B cell (primary cell): ENCODE data around the gene NUCB1. TPM values are rescaled to one million over a fixed set of nuclear protein-coding genes. Genes with fewer than 3 reads are reported as not detected.

Source experiments
- ATAC-seq: fragments of 200-7000 bp; cut with Tn5 transposase; one replicate; pipeline ENCODE4 v1.10.0; 2021; ENCODE audit warnings: low read depth, mild to moderate bottlenecking, moderate number of reproducible peaks, moderate library complexity
- CTCF ChIA-PET: fragments of 350-600 bp; sonication (Branson Sonifier 250); formaldehyde crosslinking; loops from one replicate; lab custom pipeline; 2021; ENCODE audit warnings: antibody characterized with exemption, inconsistent platforms; lab: Charles Lee
- POLR2A ChIA-PET: fragments of 350-600 bp; sonication (Branson Sonifier 250); formaldehyde crosslinking; loops from one replicate; lab custom pipeline; 2021; ENCODE audit warnings: antibody characterized with exemption; lab: Charles Lee
- DNase-seq: peaks from one replicate; pipeline ENCODE4 v3.0.0; 2013
- H2AFZ ChIP-seq: 2 replicates; pipeline ENCODE4 v1.6.1; 2012; ENCODE audit warnings: mild to moderate bottlenecking, low read depth, low read length; ENCODE audit not compliant: insufficient read depth, poor library complexity, severe bottlenecking
- H3K27ac ChIP-seq, 2 donors: 1 replicate in 1 of 2; 2 replicates in 1 of 2; pipeline ENCODE4 v1.5.1; 2012 to 2013; ENCODE audit warnings: low read length in 2 of 2, mild to moderate bottlenecking in 2 of 2, moderate library complexity in 1 of 2
- H3K27me3 ChIP-seq, 4 experiments: fragments of 200-600 bp in 1 of 4; sonication (generic) in 1 of 4; replicated peaks in 1 of 4; 1 replicate in 2 of 4; 2 replicates in 2 of 4; pipeline versions ENCODE4 v1.6.1 to v1.7.0; 2013 to 2016; ENCODE audit warnings: low read length in 3 of 4, mild to moderate bottlenecking in 2 of 4, mixed read lengths in 1 of 4, moderate library complexity in 1 of 4; ENCODE audit not compliant: insufficient read depth in 4 of 4, control insufficient read depth in 3 of 4; ENCODE audit errors: control extremely low read depth in 1 of 4
- H3K36me3 ChIP-seq, 2 experiments: replicated peaks in 1 of 2; 1 replicate in 1 of 2; 2 replicates in 1 of 2; pipeline versions ENCODE4 v1.6.1 to v1.7.1; 2013; ENCODE audit warnings: low read length in 1 of 2; ENCODE audit not compliant: insufficient read depth in 2 of 2, control insufficient read depth in 1 of 2; ENCODE audit errors: control extremely low read depth in 1 of 2, extremely low read depth in 1 of 2
- H3K4me1 ChIP-seq, 2 donors: fragments of 200-600 bp in 1 of 2; sonication (generic) in 1 of 2; 1 replicate in 1 of 2; 2 replicates in 1 of 2; pipeline versions ENCODE4 v1.5.1 to v1.6.1; 2013 to 2017; ENCODE audit warnings: low read length in 2 of 2; ENCODE audit not compliant: control insufficient read depth in 2 of 2, insufficient read depth in 2 of 2
- H3K4me2 ChIP-seq: replicated peaks from 2 replicates; pipeline ENCODE3; 2012; ENCODE audit warnings: mild to moderate bottlenecking, low read depth, low read length; ENCODE audit not compliant: poor library complexity, severe bottlenecking
- H3K4me3 ChIP-seq, 5 experiments: fragments of 200-600 bp in 1 of 5; sonication (generic) in 1 of 5; 1 replicate in 3 of 5; 2 replicates in 2 of 5; pipeline versions ENCODE4 v1.5.1 to v1.7.0; 2011 to 2016; ENCODE audit warnings: low read length in 4 of 5, mild to moderate bottlenecking in 4 of 5, low read depth in 2 of 5, control low read depth in 1 of 5, moderate library complexity in 1 of 5; ENCODE audit not compliant: insufficient read depth in 1 of 5; ENCODE audit errors: control extremely low read depth in 1 of 5, extremely low read depth in 1 of 5
- H3K79me2 ChIP-seq: fragments of 200-600 bp; sonication (generic); one replicate; pipeline ENCODE4 v1.6.0; 2016; ENCODE audit warnings: low read length; ENCODE audit not compliant: control insufficient read depth, insufficient read depth
- H3K9ac ChIP-seq: fragments of 200-600 bp; sonication (generic); 2 replicates; pipeline ENCODE4 v1.6.1; 2017; ENCODE audit warnings: mild to moderate bottlenecking, low read length, moderate library complexity
- H3K9me3 ChIP-seq, 3 donors: one replicate each; pipeline versions ENCODE4 v1.6.1 to v1.7.1; 2013; ENCODE audit warnings: low read length in 2 of 3; ENCODE audit not compliant: control insufficient read depth in 2 of 3, insufficient read depth in 1 of 3; ENCODE audit errors: control extremely low read depth in 1 of 3
- H4K20me1 ChIP-seq: 2 replicates; pipeline ENCODE4 v1.6.0; 2012; ENCODE audit warnings: mild to moderate bottlenecking, low read length; ENCODE audit not compliant: insufficient read depth, control insufficient read depth, poor library complexity, severe bottlenecking
- H3K27ac Mint-ChIP-seq: one replicate; pipeline ENCODE4 v1.8.0; 2021; ENCODE audit warnings: mixed read lengths
- H3K27me3 Mint-ChIP-seq: one replicate; pipeline ENCODE4 v1.8.0; 2021; ENCODE audit warnings: mixed read lengths
- H3K4me1 Mint-ChIP-seq: one replicate; pipeline ENCODE4 v1.8.0; 2021; ENCODE audit warnings: mixed read lengths
- H3K4me3 Mint-ChIP-seq: one replicate; pipeline ENCODE4 v1.8.0; 2021; ENCODE audit warnings: mixed read lengths
- H3K9me3 Mint-ChIP-seq: one replicate; pipeline ENCODE4 v1.8.0; 2022; ENCODE audit warnings: mixed read lengths; ENCODE audit not compliant: insufficient read depth
- EZH2 ChIP-seq: IDR thresholded peaks from 2 replicates; pipeline ENCODE4 v1.6.1; 2012; ENCODE audit warnings: borderline replicate concordance, low read depth, mild to moderate bottlenecking, moderate library complexity, low read length; ENCODE audit not compliant: insufficient read depth, poor library complexity, severe bottlenecking
- whole genome bisulfite sequencing: methylation state at CpG from one replicate; pipeline ENCODE4 v1.1.5; 2013; ENCODE audit warnings: missing lambda C conversion rate; ENCODE audit not compliant: insufficient coverage; 5-methylcytosine and 5-hydroxymethylcytosine counted together
- intact Hi-C: fragments of 100-400 bp; cut with micrococcal nuclease; formaldehyde crosslinking; loops from one replicate; pipeline ENCODE4 v1.10.0; 2022
- polyA plus RNA-seq: library from polyadenylated mRNA; depleted of rRNA; stranded (reverse); fragments of >200 nt; gene quantifications from 2 replicates; pipeline ENCODE4 v1.2.3, GENCODE V29; 2012
- total RNA-seq, 2 donors: library from RNA; stranded (reverse); fragments of 120-200 nt in 1 of 2; gene quantifications; 1 replicate in 1 of 2; 2 replicates in 1 of 2; pipeline versions ENCODE4 v1.2.3 to v1.2.4, GENCODE V29; 2013 to 2022
- TF ChIP-seq, protein P1 (sequence below): fragments of 200-600 bp; IDR thresholded peaks from one replicate; pipeline ENCODE4 v1.8.0; 2022; ENCODE audit warnings: antibody characterized with exemption, mild to moderate bottlenecking

NUCB1 gene
- total and polyA plus RNA-seq, 2 donors (not counting 1 experiment from before 2014, with no cell fraction given): 118 to 134 TPM

DNA sequence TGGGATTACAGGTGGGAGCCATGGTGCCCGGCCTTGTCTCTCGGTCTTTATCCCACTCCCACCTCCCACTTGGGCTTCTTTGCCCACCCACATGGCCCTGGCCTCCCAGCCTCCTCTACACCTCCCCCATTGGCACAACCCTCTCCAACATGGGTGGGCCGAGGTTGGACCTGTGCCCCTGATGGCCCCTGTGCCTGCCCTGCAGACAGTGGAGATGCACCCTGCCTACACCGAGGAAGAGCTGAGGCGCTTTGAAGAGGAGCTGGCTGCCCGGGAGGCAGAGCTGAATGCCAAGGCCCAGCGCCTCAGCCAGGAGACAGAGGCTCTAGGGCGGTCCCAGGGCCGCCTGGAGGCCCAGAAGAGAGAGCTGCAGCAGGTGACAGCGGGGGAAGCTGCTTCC lies 20.8 kb downstream of the NUCB1 start:
- WGBS: 87% methylated on average over 9 of the region's 10 CpGs
- Histone ChIP-seq H3K36me3 (peaks cover 0 to 33% of the 10 kb centered on the region in 2 experiments), H2AFZ (no peak overlapping the region), H3K9me3 (no peaks in the 10 kb centered on the region), H4K20me1 (no peaks in the 10 kb centered on the region), H3K4me3 (no peak overlapping the region), H3K79me2 (no peaks in the 10 kb centered on the region), H3K4me1 (peaks cover 5 to 6% of the 10 kb centered on the region in 2 donors), H3K9ac (no peak overlapping the region), H3K27me3 (no peaks in the 10 kb centered on the region), H3K27ac (no peak overlapping the region), H3K4me2 (no peak overlapping the region)
- peaks cover 11% of the 10 kb centered on the region for H3K4me1 Mint-ChIP-seq
- H3K9me3 Mint-ChIP-seq: no peaks in the 10 kb centered on the region
- ATAC-seq: no peak
- no peak overlapping the region for H3K27ac Mint-ChIP-seq
- intact Hi-C loops: no loop called here
- ChIA-PET POLR2A (no interaction called here), CTCF (interaction anchor here (1.4 kb wide), 1 partner anchor 133 kb away, joined by 3 read pairs; no protein-coding TSS in a partner anchor)
- DNase-seq: no peak
- no peak overlapping the region for H3K4me3 Mint-ChIP-seq
- TF ChIP-seq, protein P1, sequence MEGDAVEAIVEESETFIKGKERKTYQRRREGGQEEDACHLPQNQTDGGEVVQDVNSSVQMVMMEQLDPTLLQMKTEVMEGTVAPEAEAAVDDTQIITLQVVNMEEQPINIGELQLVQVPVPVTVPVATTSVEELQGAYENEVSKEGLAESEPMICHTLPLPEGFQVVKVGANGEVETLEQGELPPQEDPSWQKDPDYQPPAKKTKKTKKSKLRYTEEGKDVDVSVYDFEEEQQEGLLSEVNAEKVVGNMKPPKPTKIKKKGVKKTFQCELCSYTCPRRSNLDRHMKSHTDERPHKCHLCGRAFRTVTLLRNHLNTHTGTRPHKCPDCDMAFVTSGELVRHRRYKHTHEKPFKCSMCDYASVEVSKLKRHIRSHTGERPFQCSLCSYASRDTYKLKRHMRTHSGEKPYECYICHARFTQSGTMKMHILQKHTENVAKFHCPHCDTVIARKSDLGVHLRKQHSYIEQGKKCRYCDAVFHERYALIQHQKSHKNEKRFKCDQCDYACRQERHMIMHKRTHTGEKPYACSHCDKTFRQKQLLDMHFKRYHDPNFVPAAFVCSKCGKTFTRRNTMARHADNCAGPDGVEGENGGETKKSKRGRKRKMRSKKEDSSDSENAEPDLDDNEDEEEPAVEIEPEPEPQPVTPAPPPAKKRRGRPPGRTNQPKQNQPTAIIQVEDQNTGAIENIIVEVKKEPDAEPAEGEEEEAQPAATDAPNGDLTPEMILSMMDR: no peak
- H3K27me3 Mint-ChIP-seq: no peaks in the 10 kb centered on the region

DNA sequence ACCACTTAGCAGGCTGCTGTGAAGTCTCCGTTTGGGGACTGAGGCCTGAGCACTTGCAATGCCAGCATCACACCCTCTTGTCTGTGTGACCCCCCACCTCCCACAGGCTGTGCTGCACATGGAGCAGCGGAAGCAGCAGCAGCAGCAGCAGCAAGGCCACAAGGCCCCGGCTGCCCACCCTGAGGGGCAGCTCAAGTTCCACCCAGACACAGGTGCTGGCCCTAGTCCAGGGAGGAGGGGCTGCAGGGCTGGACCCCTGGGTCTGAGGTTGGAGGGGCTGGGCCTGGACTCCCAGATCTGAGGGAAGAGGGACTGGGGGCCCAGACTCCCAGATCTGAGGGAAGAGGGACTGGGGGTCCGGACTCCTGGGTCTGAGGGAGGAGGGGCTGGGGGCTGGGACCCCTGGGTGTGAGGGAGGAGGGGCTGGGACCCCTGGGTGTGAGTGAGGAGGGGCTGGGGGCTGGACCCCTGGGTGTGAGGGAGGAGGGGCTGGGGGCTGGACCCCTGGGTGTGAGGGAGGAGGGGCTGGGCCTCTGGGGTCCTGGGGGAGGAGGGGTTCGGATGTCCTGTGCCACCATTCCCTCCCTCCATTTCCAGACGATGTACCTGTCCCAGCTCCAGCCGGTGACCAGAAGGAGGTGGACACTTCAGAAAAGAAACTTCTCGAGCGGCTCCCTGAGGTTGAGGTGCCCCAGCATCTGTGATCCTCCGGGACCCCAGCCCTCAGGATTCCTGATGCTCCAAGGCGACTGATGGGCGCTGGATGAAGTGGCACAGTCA lies 21.8 kb downstream of the NUCB1 start:
- ATAC-seq (no peak), DNase-seq (no peak)
- Mint-ChIP-seq H3K4me3 (no peak overlapping the region), H3K27me3 (no peaks in the 10 kb centered on the region), H3K9me3 (no peaks in the 10 kb centered on the region), H3K4me1 (peaks cover 11% of the 10 kb centered on the region), H3K27ac (no peak overlapping the region)
- TF ChIP-seq, protein P1: no peak
- TF ChIP-seq EZH2: no peak
- ChIA-PET POLR2A (no interaction called here), CTCF (interaction anchor here (1.4 kb wide), 1 partner anchor 134 kb away, joined by 3 read pairs; no protein-coding TSS in a partner anchor)
- Histone ChIP-seq H3K9ac (no peak overlapping the region), H3K4me2 (no peak overlapping the region), H3K9me3 (no peaks in the 10 kb centered on the region), H3K79me2 (no peaks in the 10 kb centered on the region), H3K27ac (no peak overlapping the region), H3K4me3 (no peak overlapping the region), H3K4me1 (peaks cover 5 to 6% of the 10 kb centered on the region in 2 donors), H3K27me3 (no peaks in the 10 kb centered on the region), H3K36me3 (peaks cover 0 to 33% of the 10 kb centered on the region in 2 experiments), H2AFZ (no peak overlapping the region), H4K20me1 (no peaks in the 10 kb centered on the region)
- WGBS: 94% methylated on average over 11 of the region's 12 CpGs
- intact Hi-C loops: no loop called here
